Stimulated activated CD4-positive, alpha-beta T cell treated with anti-CD3 and anti-CD28 coated beads, Interleukin-2, amount 100 ng/mL, for 24 hours (primary cell): Measurements from ENCODE around the gene NEK10.
"Not testable (repeated sequence)": the region's sequence is repeated elsewhere in the genome, so short reads cannot be mapped to it uniquely, and the experiment has no call there.

Experiments
- DNase-seq, 2 donors: peaks; one replicate each; pipeline ENCODE4 v3.0.0-alpha.2; 2020

NEK10 gene

DNA sequence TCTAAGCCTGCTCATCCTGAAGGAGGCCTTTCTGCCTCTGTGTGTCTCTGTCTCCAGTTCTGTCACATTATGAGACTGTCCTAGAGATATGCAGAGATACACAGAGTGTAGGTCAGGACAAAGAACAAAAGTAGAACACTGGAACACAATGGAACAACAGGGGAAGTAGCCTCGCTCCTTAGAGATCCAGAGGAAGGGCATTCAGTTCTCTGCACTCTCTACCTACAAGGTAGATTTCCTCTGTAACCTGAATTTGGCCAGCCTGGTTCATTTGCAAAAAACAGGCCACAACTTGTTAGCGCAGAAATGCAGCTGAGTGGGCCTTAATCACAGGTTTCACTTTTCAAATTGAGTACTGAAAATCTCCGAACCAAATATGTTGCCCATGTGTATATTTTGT is 19.4 kb downstream of the NEK10 start:
- DNase-seq: no peak

DNA sequence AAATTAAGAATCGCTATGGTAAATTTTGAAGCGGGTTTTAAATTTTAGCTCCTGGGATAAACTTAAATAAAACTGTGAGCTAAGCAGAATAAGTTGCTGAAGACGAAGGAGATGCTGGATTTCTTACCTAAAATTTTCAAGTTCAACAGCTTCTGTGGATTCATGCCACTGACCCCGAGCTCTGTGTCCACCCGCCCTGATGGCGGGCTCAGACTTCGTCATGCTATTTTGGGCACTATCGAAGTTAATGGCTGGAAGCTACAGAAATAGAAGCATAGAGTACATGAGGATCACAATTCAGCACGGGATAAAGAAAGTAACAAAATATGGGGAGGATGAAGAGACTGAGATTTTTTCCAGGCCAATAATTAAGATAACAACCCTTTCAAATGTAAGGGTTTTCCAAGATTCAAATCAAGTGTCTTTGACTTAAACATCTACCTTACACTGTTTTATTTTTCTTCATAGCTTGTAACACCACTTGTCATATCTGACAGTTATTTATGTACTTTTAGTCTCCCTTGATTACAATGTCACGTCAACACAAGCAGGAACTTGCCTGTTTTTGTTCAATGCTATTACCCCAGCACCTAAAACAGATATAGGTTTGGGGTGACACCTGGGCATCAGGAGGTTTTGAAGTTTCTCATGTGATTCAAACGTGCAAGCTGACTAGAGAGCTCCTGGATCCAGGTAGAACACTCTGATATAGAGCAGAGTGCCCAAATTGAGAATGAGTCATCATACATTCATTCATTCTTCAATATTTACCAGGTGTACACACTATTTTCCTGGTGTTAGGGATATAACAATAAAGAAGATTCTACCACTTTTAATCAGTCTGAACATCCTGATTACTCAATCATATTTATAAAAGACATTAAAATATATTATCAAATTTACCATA is 23.0 kb downstream of the NEK10 start:
- no peak for DNase-seq

DNA sequence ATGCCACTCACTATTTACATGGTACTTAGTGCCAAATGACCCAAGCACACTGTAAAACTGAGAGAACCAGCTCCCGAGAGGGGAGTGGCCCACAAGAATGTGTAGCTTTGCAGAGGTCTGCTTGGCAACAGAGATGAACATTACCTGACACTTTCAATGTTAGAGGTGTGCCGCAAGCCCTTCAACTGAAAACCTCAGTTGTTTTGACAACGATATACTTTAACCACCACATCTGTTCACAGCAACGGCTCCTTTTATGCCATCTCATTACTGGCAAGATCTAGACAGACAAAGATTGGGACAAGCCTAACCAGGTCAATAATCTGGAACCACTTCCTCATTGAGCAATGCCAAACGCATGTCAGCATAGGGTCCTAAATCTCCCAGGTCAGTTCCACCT is 23.7 kb downstream of the NEK10 start:
- no peak for DNase-seq

DNA sequence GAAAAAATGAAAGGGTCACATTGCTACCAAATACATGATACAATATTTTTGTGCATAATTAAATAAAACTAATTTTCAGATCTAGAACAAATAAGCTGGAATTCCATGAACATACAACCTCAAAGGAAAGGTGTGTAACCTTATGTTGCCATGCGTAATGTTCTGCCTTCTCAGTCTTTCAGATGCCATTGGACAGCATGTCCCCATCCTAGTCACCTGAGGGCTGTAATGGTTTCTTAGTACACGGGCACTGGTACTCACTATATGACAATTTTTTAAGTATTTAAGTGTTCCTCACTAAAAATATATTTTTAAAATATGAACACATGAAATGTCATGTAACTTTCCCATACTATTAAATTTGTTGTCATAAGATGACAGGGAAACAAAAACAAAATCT is 24.1 kb downstream of the NEK10 start:
- no peak for DNase-seq

DNA sequence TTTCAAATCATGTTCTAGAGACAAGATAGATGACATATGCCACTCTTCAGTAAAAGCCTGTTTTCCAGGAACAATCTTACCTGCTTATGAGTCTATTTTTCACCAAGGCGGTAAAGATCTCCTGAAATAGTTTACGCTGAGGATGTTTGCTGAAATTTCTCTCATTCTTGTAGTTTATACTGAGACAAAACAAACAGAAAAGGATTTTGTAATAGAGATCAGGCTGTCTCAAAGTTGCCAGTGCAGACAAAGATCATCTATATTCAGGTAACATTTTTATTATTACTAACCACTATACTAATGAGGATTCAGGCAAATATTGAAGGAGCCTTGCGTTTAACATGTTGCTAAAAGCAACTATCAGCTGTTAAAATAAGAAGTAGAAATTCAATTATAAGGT is 25.0 kb downstream of the NEK10 start:
- DNase-seq: no peak

DNA sequence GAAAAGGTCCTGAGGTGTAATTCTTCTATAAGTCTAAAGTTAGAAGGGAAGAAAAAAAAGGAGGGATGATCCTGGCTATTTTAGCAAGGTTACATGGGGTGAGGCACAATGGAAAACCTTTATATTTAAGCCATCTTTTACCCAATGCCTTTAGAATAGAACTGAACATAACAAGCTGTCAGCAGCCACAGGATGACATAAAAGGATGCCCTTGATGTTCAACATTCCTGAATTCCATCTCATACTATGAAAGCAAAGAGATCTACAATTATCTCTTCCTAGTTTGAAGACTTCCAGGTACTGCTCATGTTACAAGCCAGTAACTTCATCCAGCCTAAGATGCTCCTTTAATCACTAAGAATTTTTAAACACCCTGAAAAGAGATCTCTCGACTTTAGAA is 26.9 kb downstream of the NEK10 start:
- DNase-seq: no peak

DNA sequence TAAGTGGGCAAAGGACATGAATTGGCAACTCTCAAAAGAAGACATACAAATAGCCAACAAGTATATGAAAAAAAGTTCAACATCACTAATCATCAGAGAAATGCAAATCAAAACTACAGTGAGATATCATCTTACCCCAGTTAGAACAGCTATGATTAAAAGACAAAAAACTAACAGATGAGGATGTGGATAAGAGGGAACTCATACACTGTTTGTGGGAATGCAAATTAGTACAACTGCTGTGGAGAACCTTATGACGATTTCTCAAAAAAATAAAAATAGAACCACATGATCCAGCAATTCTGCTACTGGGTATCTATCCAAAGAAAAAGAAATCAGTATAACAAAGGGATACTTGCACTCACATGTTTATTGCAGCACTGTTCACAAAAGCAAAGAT is 28.6 kb downstream of the NEK10 start:
- no peak for DNase-seq

DNA sequence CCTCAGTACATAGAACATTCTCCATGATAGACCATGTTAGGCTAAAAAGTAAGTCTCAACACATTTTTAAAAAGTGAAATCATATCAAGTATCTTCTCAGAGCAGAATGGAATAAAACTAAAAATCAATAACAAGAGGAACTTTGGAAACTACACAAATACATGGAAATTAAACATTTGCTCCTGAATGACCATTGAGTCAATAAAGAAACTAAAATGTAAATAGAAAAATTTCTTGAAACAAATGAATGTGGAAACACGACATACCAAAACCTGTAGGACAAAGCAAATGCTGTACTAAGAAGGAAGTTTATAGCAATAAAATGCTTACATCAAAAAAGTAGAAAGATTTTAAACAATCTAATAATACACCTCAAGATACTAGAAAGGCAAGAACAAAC is 33.6 kb downstream of the NEK10 start:
- DNase-seq: no peak

DNA sequence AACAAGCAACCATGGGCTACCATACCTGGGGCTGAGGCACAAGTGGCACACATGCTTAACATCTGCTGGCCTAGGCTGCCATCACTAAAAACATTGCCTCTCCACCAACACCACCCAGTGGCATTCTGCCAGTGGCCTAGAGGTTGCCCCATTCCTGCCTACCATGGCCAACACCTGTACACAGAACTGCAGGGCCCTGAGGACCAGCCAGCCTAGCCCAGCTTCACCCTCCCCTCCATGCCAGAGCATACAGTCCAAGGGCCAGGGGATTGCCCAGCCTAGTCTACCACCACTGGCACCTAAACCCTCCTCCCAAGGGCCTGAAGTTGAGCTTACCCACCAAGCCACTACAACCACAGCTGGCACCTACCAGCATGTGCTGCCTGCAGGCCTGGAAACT is 35.3 kb downstream of the NEK10 start:
- no peak for DNase-seq

DNA sequence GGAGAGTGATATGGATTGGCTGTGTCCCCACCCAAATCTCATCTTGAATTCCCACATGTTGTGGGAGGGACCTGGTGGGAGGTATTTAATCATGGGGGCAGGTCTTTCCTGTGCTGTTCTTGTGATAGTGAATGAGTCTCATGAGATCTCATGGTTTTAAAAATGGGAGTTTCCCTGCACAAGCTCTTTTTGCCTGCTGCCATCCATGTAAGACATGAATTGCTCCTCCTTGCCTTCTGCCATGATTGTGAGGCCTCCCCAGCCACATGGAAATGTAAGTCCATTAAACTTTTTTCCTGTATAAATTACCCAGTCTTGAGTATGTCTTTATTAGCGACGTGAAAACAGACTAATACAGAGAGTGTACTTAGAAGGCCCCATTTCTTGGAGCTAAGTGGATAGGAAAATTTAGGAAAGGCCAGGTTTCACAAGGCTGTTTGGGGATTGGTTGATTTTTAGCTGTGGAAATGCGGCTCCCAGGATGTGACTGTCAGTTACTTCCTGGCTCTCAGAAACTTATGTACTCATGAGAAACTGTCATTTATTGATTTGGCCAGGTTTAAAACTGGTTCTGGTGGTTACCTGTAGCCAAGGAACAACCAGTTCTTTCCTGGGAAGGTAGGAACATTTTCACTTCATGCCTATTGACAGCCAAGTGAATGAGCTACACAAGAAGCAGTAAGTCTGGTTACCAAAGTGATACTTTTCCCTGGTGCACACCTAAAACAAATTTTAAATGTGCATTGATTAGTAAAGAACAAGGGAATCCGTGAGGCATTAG is 40.0 kb downstream of the NEK10 start:
- DNase-seq: not testable (repeated sequence)

DNA sequence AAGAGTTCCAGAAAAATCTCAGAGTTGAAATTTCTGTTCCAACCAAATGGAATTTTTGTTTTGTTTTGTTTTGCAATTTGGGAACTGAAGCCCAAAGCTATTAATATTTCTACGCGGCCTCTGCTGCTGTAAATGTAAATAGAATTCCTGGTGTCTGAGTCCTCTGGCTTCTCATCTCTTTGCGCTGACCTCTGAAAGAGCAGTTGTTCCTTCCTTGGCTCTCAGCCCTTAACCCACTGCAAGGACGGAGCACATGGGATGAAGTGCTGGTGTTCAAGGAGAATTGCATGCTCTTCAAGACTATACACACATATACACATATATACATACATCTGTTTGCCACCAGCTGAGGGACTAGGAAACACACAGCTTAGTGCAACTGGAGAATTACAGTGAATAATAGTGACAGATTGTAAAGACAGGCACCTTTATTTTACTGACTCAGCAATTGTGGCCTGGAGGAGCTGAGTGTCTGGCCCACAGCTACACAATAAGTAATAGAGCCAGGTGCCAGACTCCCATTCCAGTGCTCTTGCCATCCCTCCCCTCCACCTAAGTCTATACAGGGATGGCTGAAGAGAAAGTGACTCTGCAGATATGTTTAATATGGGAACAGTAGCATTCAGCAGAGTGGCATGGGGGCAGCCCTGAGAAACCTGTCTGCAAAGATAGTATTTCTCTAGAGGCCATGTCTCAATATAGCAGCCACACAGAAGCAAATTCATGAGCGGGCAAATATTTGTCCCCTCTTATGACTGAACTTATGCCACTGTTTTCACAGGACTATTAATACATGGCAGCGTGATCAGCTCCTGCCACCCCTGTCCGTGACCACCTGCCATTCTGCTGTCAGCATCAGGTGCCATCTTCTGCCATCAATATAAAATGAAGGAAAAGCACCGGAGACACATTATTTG is 42.3 kb downstream of the NEK10 start:
- DNase-seq: no peak

DNA sequence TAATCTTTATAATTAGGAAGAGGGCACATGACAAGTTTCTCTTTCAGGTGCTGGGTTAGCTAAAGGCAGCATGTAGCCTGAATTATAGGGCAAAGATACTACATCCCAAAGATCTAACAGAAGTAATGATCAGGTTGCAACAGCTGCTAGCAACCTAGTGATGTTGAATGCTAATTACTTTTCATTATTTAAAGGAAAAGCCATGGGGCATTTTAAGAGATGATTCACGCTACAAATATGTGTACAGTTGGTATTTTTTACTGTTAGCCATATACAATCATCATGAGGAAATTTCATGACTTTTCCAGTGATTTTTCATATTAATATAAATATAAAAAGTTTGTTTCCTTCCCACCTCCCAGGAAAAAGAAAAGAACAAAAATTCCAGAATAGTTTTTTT is 43.0 kb downstream of the NEK10 start:
- DNase-seq: no peak

DNA sequence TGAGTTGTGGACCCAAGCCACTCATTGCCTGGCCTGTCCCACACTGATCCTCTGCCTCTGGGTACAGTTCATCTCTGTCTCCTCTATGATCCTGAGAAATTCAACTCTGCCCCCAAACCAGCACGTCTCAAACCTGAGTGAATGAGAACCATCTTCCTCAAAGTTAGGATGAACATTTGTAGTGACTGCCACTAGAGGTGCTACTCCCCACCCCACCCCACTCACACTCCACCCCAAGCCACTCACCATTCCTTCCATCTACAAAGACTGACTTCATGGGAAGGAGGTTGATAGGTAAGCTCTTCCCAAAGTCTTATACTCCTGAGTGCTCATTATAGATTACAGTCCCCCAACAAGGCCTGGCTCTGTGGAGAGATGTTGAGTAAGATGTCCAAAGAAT is 43.8 kb downstream of the NEK10 start:
- no peak for DNase-seq

DNA sequence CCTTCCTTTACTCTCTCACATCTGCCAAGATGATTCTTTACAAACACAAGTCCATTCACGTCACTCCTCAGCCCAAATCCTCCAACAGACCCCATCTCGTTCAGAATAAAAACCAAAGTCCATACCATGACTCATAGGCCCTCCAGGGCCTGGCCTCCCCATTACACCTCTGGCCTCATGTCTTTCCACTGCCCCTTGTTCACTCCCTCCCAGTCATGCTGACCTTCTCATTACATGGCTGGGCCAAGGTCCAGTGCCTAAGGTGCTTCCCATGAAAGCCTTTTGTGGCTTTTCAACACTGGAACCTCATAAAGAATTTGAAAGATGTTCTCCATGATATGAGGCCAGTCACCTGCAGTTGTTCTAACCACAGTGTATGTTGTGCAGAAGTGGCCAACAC is 44.5 kb downstream of the NEK10 start:
- DNase-seq: no peak

DNA sequence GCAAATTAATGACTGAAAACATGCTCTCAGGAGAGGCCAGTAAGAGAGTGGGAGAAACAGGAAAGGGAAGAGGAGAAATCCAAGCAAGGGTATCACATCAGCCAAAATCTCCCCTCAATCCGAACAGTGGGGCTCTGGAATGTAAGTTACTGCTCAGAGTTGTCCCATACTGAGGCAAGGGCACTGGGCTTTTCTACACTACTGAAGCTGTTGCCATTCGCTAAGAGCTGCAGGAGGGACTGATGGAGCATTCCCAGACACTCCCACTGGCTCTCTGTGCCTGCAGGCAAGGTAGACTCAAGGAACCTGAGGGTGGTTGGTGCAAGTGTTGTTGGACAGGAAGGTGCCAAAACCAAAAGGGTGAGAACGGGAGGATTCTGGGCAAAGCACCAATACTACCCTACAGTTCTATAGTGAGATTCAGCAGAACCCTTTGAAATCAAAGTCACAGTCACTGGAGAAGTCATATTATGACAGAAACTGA is 46.1 kb downstream of the NEK10 start:
- no peak for DNase-seq

DNA sequence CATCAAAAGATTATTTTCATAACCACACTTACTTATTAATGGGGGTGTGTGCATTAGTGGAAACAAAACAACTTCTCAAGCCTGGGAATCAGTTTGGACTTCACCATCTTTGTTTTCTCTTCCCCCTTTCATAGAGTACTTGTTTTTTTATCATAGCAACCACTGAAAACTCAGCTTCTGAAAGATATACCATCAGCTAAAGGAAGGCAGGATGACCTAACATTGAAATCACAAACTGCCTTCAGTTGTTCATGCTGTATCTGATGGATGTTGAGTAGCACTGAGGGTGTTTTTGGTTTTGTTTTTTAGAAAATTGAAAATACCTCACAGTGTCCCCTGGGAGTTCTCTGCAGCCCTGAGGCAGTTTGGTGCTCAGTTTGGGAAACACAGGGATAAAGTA is 46.5 kb downstream of the NEK10 start:
- DNase-seq: no peak

DNA sequence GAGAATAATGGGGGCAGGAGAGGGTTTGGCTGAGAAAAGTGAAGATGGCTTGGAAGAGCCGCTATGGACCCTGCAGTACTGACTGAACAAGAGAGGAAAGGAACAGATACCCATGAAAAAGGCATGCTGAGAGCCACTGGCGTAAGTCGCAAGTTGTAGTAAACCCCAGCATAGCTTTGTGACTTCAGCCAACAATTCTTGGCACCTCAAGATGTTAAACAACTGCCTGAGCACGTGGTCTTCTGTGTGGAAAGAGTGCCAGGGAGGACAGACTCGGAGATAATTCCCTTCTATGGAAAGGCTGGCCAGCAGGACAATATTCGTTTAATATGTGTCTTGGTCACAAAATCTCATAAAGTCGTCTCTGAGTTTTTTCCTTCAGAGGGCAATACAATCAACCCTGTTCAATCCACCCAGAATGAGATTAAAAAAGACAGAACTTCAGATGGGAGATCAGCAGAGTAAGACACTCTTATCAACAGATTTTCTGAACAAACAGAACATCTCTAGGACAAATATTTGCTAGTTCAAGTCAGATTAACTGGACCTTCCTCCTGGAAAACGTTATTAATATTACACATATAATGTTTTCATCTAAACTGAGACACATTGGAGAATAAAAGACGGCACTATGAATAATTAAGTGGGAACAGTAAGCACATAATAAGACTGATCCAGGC is 49.2 kb downstream of the NEK10 start:
- no peak for DNase-seq

DNA sequence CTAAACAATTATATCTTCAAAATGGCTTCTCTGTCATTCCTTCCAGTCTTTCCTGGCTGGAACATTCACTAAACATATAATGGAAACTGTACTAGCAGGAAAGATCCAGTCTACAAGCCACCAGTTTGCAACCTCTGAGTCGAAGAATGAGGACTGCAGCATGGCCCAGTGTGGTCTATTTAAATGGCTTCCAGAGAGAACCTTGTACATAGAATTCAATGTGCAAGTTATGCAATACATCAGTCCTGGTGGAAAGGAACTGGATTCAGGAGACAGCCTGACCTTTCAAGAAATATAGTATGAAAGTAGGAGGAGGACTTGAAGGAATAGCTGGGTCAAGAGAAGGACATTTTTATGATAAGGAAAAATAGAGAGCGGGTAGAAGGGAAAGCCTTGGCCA is 49.9 kb downstream of the NEK10 start:
- no peak for DNase-seq

DNA sequence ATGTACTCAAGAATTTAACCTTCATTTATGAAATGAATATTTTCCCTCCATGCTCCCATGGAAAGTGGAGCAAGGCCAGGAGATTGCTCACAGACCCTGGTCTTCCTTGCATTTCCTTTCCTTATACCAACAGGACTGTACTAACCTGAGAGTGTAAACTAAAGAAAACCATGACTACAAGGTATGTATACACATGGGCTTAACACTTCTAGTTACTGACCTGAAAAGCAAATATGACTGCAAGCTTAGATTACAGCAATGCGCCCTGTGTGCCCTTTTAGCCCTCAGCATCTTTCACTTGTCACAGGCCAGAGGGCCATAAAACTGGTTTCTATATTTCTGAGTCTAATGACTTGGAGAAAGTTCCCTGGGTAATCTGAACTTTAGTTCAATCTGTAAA is 52.1 kb downstream of the NEK10 start:
- no peak for DNase-seq

DNA sequence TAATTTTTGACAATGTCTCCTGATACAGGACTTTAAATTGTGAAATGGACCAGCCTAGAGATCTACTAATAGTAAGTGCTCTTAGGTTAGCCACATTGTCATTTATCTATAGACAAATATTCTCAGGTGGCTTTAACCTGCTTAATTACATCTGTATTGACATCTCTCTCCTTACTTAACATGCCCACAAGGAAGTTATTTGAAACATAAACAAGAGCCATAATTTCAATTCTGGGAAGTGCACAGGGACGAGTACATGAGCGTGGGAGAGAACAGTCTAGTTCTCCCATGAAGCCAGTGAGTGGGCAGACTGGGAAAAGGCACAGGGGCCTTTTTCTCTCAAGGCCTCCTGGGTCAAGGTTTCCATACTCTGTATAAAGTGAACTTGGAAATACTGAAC is 54.2 kb downstream of the NEK10 start:
- DNase-seq: no peak

DNA sequence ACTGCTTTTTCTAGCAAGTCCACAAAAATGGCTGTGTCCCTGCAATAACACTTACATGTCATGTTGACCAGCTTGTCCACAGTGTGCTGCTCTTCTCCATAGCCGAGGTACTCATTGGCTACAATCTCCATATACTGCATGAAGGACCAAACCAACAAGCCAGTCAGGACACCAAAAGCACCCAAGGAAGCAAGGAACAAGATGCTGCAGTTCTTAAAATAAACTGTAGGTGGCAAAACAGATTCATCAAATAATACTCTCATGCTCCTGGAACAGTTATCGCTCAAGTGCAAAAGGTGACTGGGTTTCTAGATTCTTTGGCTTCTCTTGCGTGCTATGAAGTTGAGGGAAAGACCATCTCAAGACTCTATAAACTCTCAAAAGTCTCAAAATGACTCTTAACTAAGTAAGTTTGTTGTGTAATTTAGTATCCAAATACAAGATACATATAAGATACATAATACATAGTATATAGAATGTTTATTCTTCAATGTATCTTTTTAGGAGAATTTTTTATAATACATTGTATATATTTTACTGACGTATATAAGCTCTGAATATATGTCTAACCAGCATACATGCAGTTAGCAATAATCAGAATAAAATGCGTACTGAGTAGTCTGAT is 57.0 kb downstream of the NEK10 start:
- no peak for DNase-seq

DNA sequence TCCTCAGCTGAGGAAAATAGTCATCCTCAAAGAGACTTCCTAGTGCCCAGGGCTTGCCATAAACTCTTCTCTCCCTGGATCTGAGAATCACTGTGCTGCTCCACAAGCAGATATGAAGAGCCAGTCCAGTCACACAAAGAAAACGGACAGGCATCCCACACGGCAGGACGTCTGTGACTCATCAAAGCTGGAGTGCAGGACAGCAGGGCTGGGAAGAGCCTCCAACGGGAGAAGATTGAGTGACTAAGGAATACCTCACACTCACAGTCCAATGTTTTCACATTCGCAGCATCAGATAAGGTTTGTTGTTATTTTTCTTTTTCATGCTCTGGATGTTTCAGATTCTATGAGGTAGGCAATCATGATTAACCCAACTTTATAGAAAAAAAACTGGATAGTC is 57.8 kb downstream of the NEK10 start:
- no peak for DNase-seq
